B cell (primary cell): Measurements from ENCODE around the gene SLC2A6. TPM values are rescaled to one million over a fixed set of nuclear protein-coding genes. Genes with fewer than 3 reads are reported as not detected.

Experiments
- ATAC-seq: fragments of 200-7000 bp; cut with Tn5 transposase; one replicate; pipeline ENCODE4 v1.10.0; 2021; ENCODE audit warnings: low read depth, mild to moderate bottlenecking, moderate number of reproducible peaks, moderate library complexity
- CTCF ChIA-PET: fragments of 350-600 bp; sonication (Branson Sonifier 250); formaldehyde crosslinking; loops from one replicate; lab custom pipeline; 2021; ENCODE audit warnings: antibody characterized with exemption, inconsistent platforms; lab: Charles Lee
- POLR2A ChIA-PET: fragments of 350-600 bp; sonication (Branson Sonifier 250); formaldehyde crosslinking; loops from one replicate; lab custom pipeline; 2021; ENCODE audit warnings: antibody characterized with exemption; lab: Charles Lee
- DNase-seq: peaks from one replicate; pipeline ENCODE4 v3.0.0; 2013
- H2AFZ ChIP-seq: 2 replicates; pipeline ENCODE4 v1.6.1; 2012; ENCODE audit warnings: mild to moderate bottlenecking, low read depth, low read length; ENCODE audit not compliant: insufficient read depth, poor library complexity, severe bottlenecking
- H3K27ac ChIP-seq, 2 donors: 1 replicate in 1 of 2; 2 replicates in 1 of 2; pipeline ENCODE4 v1.5.1; 2012 to 2013; ENCODE audit warnings: low read length in 2 of 2, mild to moderate bottlenecking in 2 of 2, moderate library complexity in 1 of 2
- H3K27me3 ChIP-seq, 4 experiments: fragments of 200-600 bp in 1 of 4; sonication (generic) in 1 of 4; replicated peaks in 1 of 4; 1 replicate in 2 of 4; 2 replicates in 2 of 4; pipeline versions ENCODE4 v1.6.1 to v1.7.0; 2013 to 2016; ENCODE audit warnings: low read length in 3 of 4, mild to moderate bottlenecking in 2 of 4, mixed read lengths in 1 of 4, moderate library complexity in 1 of 4; ENCODE audit not compliant: insufficient read depth in 4 of 4, control insufficient read depth in 3 of 4; ENCODE audit errors: control extremely low read depth in 1 of 4
- H3K36me3 ChIP-seq, 2 experiments: replicated peaks in 1 of 2; 1 replicate in 1 of 2; 2 replicates in 1 of 2; pipeline versions ENCODE4 v1.6.1 to v1.7.1; 2013; ENCODE audit warnings: low read length in 1 of 2; ENCODE audit not compliant: insufficient read depth in 2 of 2, control insufficient read depth in 1 of 2; ENCODE audit errors: control extremely low read depth in 1 of 2, extremely low read depth in 1 of 2
- H3K4me1 ChIP-seq, 2 donors: fragments of 200-600 bp in 1 of 2; sonication (generic) in 1 of 2; 1 replicate in 1 of 2; 2 replicates in 1 of 2; pipeline versions ENCODE4 v1.5.1 to v1.6.1; 2013 to 2017; ENCODE audit warnings: low read length in 2 of 2; ENCODE audit not compliant: control insufficient read depth in 2 of 2, insufficient read depth in 2 of 2
- H3K4me2 ChIP-seq: replicated peaks from 2 replicates; pipeline ENCODE3; 2012; ENCODE audit warnings: mild to moderate bottlenecking, low read depth, low read length; ENCODE audit not compliant: poor library complexity, severe bottlenecking
- H3K4me3 ChIP-seq, 5 experiments: fragments of 200-600 bp in 1 of 5; sonication (generic) in 1 of 5; 1 replicate in 3 of 5; 2 replicates in 2 of 5; pipeline versions ENCODE4 v1.5.1 to v1.7.0; 2011 to 2016; ENCODE audit warnings: low read length in 4 of 5, mild to moderate bottlenecking in 4 of 5, low read depth in 2 of 5, control low read depth in 1 of 5, moderate library complexity in 1 of 5; ENCODE audit not compliant: insufficient read depth in 1 of 5; ENCODE audit errors: control extremely low read depth in 1 of 5, extremely low read depth in 1 of 5
- H3K79me2 ChIP-seq: fragments of 200-600 bp; sonication (generic); one replicate; pipeline ENCODE4 v1.6.0; 2016; ENCODE audit warnings: low read length; ENCODE audit not compliant: control insufficient read depth, insufficient read depth
- H3K9ac ChIP-seq: fragments of 200-600 bp; sonication (generic); 2 replicates; pipeline ENCODE4 v1.6.1; 2017; ENCODE audit warnings: mild to moderate bottlenecking, low read length, moderate library complexity
- H3K9me3 ChIP-seq, 3 donors: one replicate each; pipeline versions ENCODE4 v1.6.1 to v1.7.1; 2013; ENCODE audit warnings: low read length in 2 of 3; ENCODE audit not compliant: control insufficient read depth in 2 of 3, insufficient read depth in 1 of 3; ENCODE audit errors: control extremely low read depth in 1 of 3
- H4K20me1 ChIP-seq: 2 replicates; pipeline ENCODE4 v1.6.0; 2012; ENCODE audit warnings: mild to moderate bottlenecking, low read length; ENCODE audit not compliant: insufficient read depth, control insufficient read depth, poor library complexity, severe bottlenecking
- H3K27ac Mint-ChIP-seq: one replicate; pipeline ENCODE4 v1.8.0; 2021; ENCODE audit warnings: mixed read lengths
- H3K27me3 Mint-ChIP-seq: one replicate; pipeline ENCODE4 v1.8.0; 2021; ENCODE audit warnings: mixed read lengths
- H3K4me1 Mint-ChIP-seq: one replicate; pipeline ENCODE4 v1.8.0; 2021; ENCODE audit warnings: mixed read lengths
- H3K4me3 Mint-ChIP-seq: one replicate; pipeline ENCODE4 v1.8.0; 2021; ENCODE audit warnings: mixed read lengths
- H3K9me3 Mint-ChIP-seq: one replicate; pipeline ENCODE4 v1.8.0; 2022; ENCODE audit warnings: mixed read lengths; ENCODE audit not compliant: insufficient read depth
- EZH2 ChIP-seq: IDR thresholded peaks from 2 replicates; pipeline ENCODE4 v1.6.1; 2012; ENCODE audit warnings: borderline replicate concordance, low read depth, mild to moderate bottlenecking, moderate library complexity, low read length; ENCODE audit not compliant: insufficient read depth, poor library complexity, severe bottlenecking
- WGBS: methylation state at CpG from one replicate; pipeline ENCODE4 v1.1.5; 2013; ENCODE audit warnings: missing lambda C conversion rate; ENCODE audit not compliant: insufficient coverage; 5-methylcytosine and 5-hydroxymethylcytosine counted together
- intact Hi-C: fragments of 100-400 bp; cut with micrococcal nuclease; formaldehyde crosslinking; loops from one replicate; pipeline ENCODE4 v1.10.0; 2022
- polyA plus RNA-seq: library from polyadenylated mRNA; depleted of rRNA; stranded (reverse); fragments of >200 nt; gene quantifications from 2 replicates; pipeline ENCODE4 v1.2.3, GENCODE V29; 2012
- total RNA-seq, 2 donors: library from RNA; stranded (reverse); fragments of 120-200 nt in 1 of 2; gene quantifications; 1 replicate in 1 of 2; 2 replicates in 1 of 2; pipeline versions ENCODE4 v1.2.3 to v1.2.4, GENCODE V29; 2013 to 2022
- TF ChIP-seq, protein P1 (sequence below): fragments of 200-600 bp; IDR thresholded peaks from one replicate; pipeline ENCODE4 v1.8.0; 2022; ENCODE audit warnings: antibody characterized with exemption, mild to moderate bottlenecking

The SLC2A6 gene
- total and polyA plus RNA-seq, 2 donors (not counting 1 experiment from before 2014, with no cell fraction given) = 51.8 to 108 TPM

DNA sequence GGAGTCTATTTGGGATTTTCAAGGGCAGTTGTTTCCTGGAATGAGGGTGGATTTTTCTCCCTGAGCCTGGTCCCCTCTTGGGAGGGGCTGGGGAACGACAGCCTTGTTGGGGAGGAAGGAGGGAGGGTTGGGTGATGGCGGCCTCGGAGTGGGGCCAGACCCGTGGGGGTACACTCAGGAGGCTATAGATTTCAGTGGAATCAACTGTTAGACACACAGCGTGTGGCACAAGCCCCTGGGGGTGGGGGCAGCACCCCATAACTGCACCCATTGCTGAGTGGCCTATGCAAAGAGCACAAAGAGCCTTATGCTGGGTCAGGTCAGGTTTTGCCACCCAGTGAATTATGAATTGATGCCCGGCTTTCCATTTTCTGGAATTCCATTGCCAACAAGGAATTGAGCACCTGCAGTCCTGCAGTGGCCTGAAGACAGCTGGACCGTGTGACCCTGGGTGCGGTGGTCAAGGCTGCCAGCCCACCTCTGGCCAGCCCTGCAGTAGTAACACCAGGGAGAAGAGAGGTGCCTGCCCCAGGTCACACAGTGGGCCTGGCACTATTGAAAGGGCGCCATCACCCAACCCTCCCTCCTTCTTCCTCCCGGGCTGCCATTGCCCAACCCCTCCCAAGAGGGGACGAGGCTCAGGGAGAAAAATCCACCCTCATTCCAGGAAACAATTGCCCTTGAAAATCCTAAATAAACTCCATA is 37.5 kb upstream of the SLC2A6 start:
- CTCF ChIA-PET = no interaction called here
- no peak for ATAC-seq
- Histone ChIP-seq H3K79me2 (no peaks in the 10 kb centered on the region), H2AFZ (no peak overlapping the region), H3K4me3 (no peak overlapping the region), H3K36me3 (no peaks in the 10 kb centered on the region), H3K27ac (no peak overlapping the region), H3K27me3 (peaks cover 0 to 4% (median 0%) of the 10 kb centered on the region in 4 experiments), H4K20me1 (no peaks in the 10 kb centered on the region), H3K9me3 (peaks cover 0 to 5% (median 0%) of the 10 kb centered on the region in 3 donors), H3K4me2 (no peak overlapping the region), H3K9ac (no peak overlapping the region), H3K4me1 (no peaks in the 10 kb centered on the region)
- DNase-seq = no peak
- H3K4me3 Mint-ChIP-seq = no peak overlapping the region
- TF ChIP-seq, protein P1, sequence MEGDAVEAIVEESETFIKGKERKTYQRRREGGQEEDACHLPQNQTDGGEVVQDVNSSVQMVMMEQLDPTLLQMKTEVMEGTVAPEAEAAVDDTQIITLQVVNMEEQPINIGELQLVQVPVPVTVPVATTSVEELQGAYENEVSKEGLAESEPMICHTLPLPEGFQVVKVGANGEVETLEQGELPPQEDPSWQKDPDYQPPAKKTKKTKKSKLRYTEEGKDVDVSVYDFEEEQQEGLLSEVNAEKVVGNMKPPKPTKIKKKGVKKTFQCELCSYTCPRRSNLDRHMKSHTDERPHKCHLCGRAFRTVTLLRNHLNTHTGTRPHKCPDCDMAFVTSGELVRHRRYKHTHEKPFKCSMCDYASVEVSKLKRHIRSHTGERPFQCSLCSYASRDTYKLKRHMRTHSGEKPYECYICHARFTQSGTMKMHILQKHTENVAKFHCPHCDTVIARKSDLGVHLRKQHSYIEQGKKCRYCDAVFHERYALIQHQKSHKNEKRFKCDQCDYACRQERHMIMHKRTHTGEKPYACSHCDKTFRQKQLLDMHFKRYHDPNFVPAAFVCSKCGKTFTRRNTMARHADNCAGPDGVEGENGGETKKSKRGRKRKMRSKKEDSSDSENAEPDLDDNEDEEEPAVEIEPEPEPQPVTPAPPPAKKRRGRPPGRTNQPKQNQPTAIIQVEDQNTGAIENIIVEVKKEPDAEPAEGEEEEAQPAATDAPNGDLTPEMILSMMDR = no peak
- TF ChIP-seq EZH2 = no peak
- no peaks in the 10 kb centered on the region for H3K9me3 Mint-ChIP-seq
- H3K4me1 Mint-ChIP-seq = no peaks in the 10 kb centered on the region
- 78% methylated on average over 10 of the region's 11 CpGs for WGBS
- intact Hi-C loops = no loop called here
- no peak overlapping the region for H3K27ac Mint-ChIP-seq
- POLR2A ChIA-PET = no interaction called here
- H3K27me3 Mint-ChIP-seq = peaks cover 8% of the 10 kb centered on the region

DNA sequence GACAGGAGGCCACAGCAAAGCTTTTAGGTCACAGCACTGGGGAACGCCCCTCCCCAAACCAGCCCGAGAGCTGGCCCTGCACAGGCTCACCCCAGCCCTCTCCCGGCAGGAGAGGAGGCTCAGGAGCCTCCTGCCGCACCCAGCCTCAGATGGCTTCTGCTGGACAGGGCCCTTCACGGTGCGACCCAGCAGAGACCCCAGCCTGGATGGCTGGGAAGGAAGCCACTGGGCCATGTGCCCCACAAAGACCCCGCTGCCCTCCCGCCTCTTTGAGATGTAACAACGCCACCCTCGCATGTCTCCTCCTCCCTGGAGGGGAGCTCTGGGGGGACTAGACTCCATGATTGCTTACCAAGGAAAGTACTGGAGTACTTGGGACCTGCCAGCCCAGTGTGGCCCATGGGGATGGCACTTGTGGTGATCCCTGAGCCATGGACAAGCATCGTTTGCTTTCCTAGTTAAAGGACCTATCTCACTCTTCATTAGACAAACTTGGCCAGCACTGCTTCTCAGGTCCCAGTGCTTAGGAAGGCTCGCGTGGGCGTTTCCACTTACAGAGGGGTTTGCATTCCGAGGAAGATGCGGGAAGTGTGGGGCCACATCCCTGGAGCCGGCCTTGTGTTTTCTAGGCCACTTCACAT is 36.8 kb upstream of the SLC2A6 start:
- peaks cover 8% of the 10 kb centered on the region for H3K27me3 Mint-ChIP-seq
- no peak overlapping the region for H3K9ac ChIP-seq
- H3K4me1 ChIP-seq = no peaks in the 10 kb centered on the region
- H3K4me2 ChIP-seq = no peak overlapping the region
- DNase-seq = no peak
- TF ChIP-seq, protein P1 = no peak
- no peak for TF ChIP-seq EZH2
- 96% methylated on average over 17 of the region's 17 CpGs for WGBS
- peaks cover 0 to 5% (median 0%) of the 10 kb centered on the region in 3 donors for H3K9me3 ChIP-seq
- ChIA-PET CTCF (no interaction called here), POLR2A (no interaction called here)
- no peaks in the 10 kb centered on the region for H3K36me3 ChIP-seq
- H3K9me3 Mint-ChIP-seq = no peaks in the 10 kb centered on the region
- no peak overlapping the region for H3K4me3 ChIP-seq
- no peak overlapping the region for H3K27ac ChIP-seq
- no peaks in the 10 kb centered on the region for H3K79me2 ChIP-seq
- H4K20me1 ChIP-seq = no peaks in the 10 kb centered on the region
- no peak overlapping the region for H2AFZ ChIP-seq
- no peaks in the 10 kb centered on the region for H3K4me1 Mint-ChIP-seq
- peaks cover 0 to 4% (median 0%) of the 10 kb centered on the region in 4 experiments for H3K27me3 ChIP-seq
- intact Hi-C loops = no loop called here
- no peak for ATAC-seq
- H3K4me3 Mint-ChIP-seq = no peak overlapping the region
- H3K27ac Mint-ChIP-seq = no peak overlapping the region
